Measurements from ENCODE around the gene FBH1.

FBH1 gene

GRCh38 chr10:5965266-5965665, 75.2 kb downstream of the FBH1 start:
- ChIA-PET POLR2A (no interaction called here), CTCF (interaction anchor here (0.9 to 1.2 kb wide), 2 partner anchors 16 to 122 kb away, joined by 3 to 7 read pairs; no protein-coding TSS in a partner anchor)
- no peak overlapping the region for H3K4me3 ChIP-seq (ENCODE audit: low read depth, low read length)
- no peak for TF ChIP-seq CTCF (IDR thresholded peaks at IDR 0.05; ENCODE audit: insufficient read depth, low read length, missing control alignments)
- DNase-seq (ENCODE audit: low read depth, low spot score): no peak

GRCh38 chr10:5968037-5968680, 78.1 kb downstream of the FBH1 start:
- POLR2A ChIA-PET: no interaction called here
- H3K4me3 ChIP-seq (ENCODE audit: low read depth, low read length): no peak overlapping the region
- CTCF ChIA-PET: no interaction called here
- no peak for TF ChIP-seq CTCF (IDR thresholded peaks at IDR 0.05; ENCODE audit: insufficient read depth, low read length, missing control alignments)
- no peak for DNase-seq (ENCODE audit: low read depth, low spot score)

GRCh38 chr10:5968681-5969453, 78.8 kb downstream of the FBH1 start:
- ChIA-PET CTCF (no interaction called here), POLR2A (no interaction called here)
- no peak for DNase-seq (ENCODE audit: low read depth, low spot score)
- H3K4me3 ChIP-seq (ENCODE audit: low read depth, low read length): no peak overlapping the region
- no peak for TF ChIP-seq CTCF (IDR thresholded peaks at IDR 0.05; ENCODE audit: insufficient read depth, low read length, missing control alignments)

- ChIA-PET POLR2A (no interaction called here), CTCF (no interaction called here)
- no peak overlapping the region for H3K4me3 ChIP-seq (ENCODE audit: low read depth, low read length)
- DNase-seq (ENCODE audit: low read depth, low spot score): no peak
- no peak for TF ChIP-seq CTCF (IDR thresholded peaks at IDR 0.05; ENCODE audit: insufficient read depth, low read length, missing control alignments)
Observed at GRCh38 chr10:5970066-5970465, 80.0 kb downstream of the FBH1 start.

GRCh38 chr10:5970527-5970926, 80.5 kb downstream of the FBH1 start:
- POLR2A ChIA-PET: no interaction called here
- no peak for DNase-seq (ENCODE audit: low read depth, low spot score)
- TF ChIP-seq CTCF (IDR thresholded peaks at IDR 0.05; ENCODE audit: insufficient read depth, low read length, missing control alignments): no peak
- H3K4me3 ChIP-seq (ENCODE audit: low read depth, low read length): no peak overlapping the region
- CTCF ChIA-PET: interaction anchor here (0.9 kb wide), 1 partner anchor 97 kb away, joined by 3 read pairs; no protein-coding TSS in a partner anchor

- H3K4me3 ChIP-seq (ENCODE audit: low read depth, low read length): no peak overlapping the region
- DNase-seq (ENCODE audit: low read depth, low spot score): no peak
- ChIA-PET CTCF (interaction anchor here (0.9 to 1.3 kb wide), 2 partner anchors 98 to 443 kb away, joined by 3 read pairs; no protein-coding TSS in a partner anchor), POLR2A (no interaction called here)
- TF ChIP-seq CTCF (IDR thresholded peaks at IDR 0.05; ENCODE audit: insufficient read depth, low read length, missing control alignments): no peak
Observed at GRCh38 chr10:5971315-5971832, 81.3 kb downstream of the FBH1 start.
